Measurements from ENCODE around the gene SLC25A13.

SLC25A13 gene

GRCh38 chr7:96151889-96152288, 170.0 kb downstream of the SLC25A13 start:
- DNase-seq = no peak

- DNase-seq = no peak
These were observed 177.7 kb downstream of the SLC25A13 start for GRCh38 chr7:96144260-96144526.

GRCh38 chr7:96143495-96144259, 178.2 kb downstream of the SLC25A13 start:
- no peak for DNase-seq

- DNase-seq = no peak
These were observed 185.2 kb downstream of the SLC25A13 start for GRCh38 chr7:96136600-96137239.

- no peak for DNase-seq
These were observed 186.7 kb downstream of the SLC25A13 start for GRCh38 chr7:96135241-96135640.

- no peak for DNase-seq
These were observed 190.4 kb downstream of the SLC25A13 start for GRCh38 chr7:96131525-96131924.

- no peak for DNase-seq
These were observed 194.2 kb downstream of the SLC25A13 start for GRCh38 chr7:96127746-96128145.

- DNase-seq = no peak
These were observed 195.5 kb downstream of the SLC25A13 start for GRCh38 chr7:96126382-96126781.

GRCh38 chr7:96122746-96123145, 199.2 kb downstream of the SLC25A13 start:
- no peak for DNase-seq

GRCh38 chr7:96121752-96122151, 200.1 kb downstream of the SLC25A13 start:
- DNase-seq = no peak

- no peak for DNase-seq
These were observed 201.3 kb downstream of the SLC25A13 start for GRCh38 chr7:96120445-96121225.

- DNase-seq = no peak
These were observed 203.4 kb downstream of the SLC25A13 start for GRCh38 chr7:96118449-96119001.

- DNase-seq = no peak
These were observed 205.7 kb downstream of the SLC25A13 start for GRCh38 chr7:96116173-96116572.

- no peak for DNase-seq
These were observed 207.7 kb downstream of the SLC25A13 start for GRCh38 chr7:96114190-96114589.

- no peak for DNase-seq
These were observed 210.5 kb downstream of the SLC25A13 start for GRCh38 chr7:96111405-96111804.

- DNase-seq = no peak
These were observed 216.9 kb downstream of the SLC25A13 start for GRCh38 chr7:96104984-96105383.

- no peak for DNase-seq
These were observed 219.6 kb downstream of the SLC25A13 start for GRCh38 chr7:96102096-96102811.

- DNase-seq = no peak
These were observed 221.2 kb downstream of the SLC25A13 start for GRCh38 chr7:96100737-96101136.

GRCh38 chr7:96097835-96098234, 224.1 kb downstream of the SLC25A13 start:
- DNase-seq = no peak

- DNase-seq = no peak
These were observed 228.5 kb downstream of the SLC25A13 start for GRCh38 chr7:96093435-96093834.

GRCh38 chr7:96090756-96091155, 231.1 kb downstream of the SLC25A13 start:
- no peak for DNase-seq

- no peak for DNase-seq
These were observed 232.4 kb downstream of the SLC25A13 start for GRCh38 chr7:96089511-96089910.

GRCh38 chr7:96088579-96088978, 233.3 kb downstream of the SLC25A13 start:
- no peak for DNase-seq
